GM23338 (cell line): ENCODE data around the gene FCHSD2. TPM values are rescaled to one million over a fixed set of nuclear protein-coding genes. Genes with fewer than 3 reads are reported as not detected.

Experiments
- ATAC-seq: fragments of 200-7000 bp; cut with Tn5 transposase; 3 replicates; pipeline ENCODE4 v1.9.1; 2020
- DNase-seq: peaks from one replicate; pipeline ENCODE4 v3.0.0-alpha.2; 2015; ENCODE audit warnings: low spot score
- H2AFZ ChIP-seq: fragments of 200-600 bp; sonication (generic); 2 replicates; pipeline ENCODE4 v1.8.0; 2016; ENCODE audit warnings: antibody characterized with exemption, mild to moderate bottlenecking, moderate library complexity
- H3F3A ChIP-seq: fragments of 200-600 bp; sonication (generic); replicated peaks from 2 replicates; pipeline ENCODE4 v1.8.0; 2017; ENCODE audit warnings: antibody characterized with exemption, mixed run types, low read depth
- H3K27ac ChIP-seq: fragments of 200-600 bp; sonication (generic); 2 replicates; pipeline ENCODE4 v1.6.1; 2016; ENCODE audit warnings: low read depth
- H3K27me3 ChIP-seq: fragments of 200-600 bp; sonication (generic); 2 replicates; pipeline ENCODE4 v1.8.0; 2016; ENCODE audit warnings: mild to moderate bottlenecking, mixed run types, moderate library complexity; ENCODE audit not compliant: insufficient read depth
- H3K36me3 ChIP-seq: fragments of 200-600 bp; sonication (generic); 2 replicates; pipeline ENCODE4 v1.8.0; 2016; ENCODE audit warnings: mild to moderate bottlenecking; ENCODE audit not compliant: insufficient read depth
- H3K4me1 ChIP-seq: fragments of 200-600 bp; sonication (generic); 2 replicates; pipeline ENCODE4 v1.8.0; 2016; ENCODE audit warnings: mild to moderate bottlenecking, moderate library complexity; ENCODE audit not compliant: insufficient read depth
- H3K4me2 ChIP-seq: fragments of 200-600 bp; sonication (generic); 2 replicates; pipeline ENCODE4 v1.7.1; 2017; ENCODE audit warnings: mixed run types
- H3K4me3 ChIP-seq: fragments of 200-600 bp; sonication (generic); 2 replicates; pipeline ENCODE4 v1.6.1; 2016; ENCODE audit warnings: mixed run types
- H3K79me2 ChIP-seq: fragments of 200-600 bp; sonication (generic); replicated peaks from 2 replicates; pipeline ENCODE4 v1.8.0; 2017; ENCODE audit warnings: mild to moderate bottlenecking; ENCODE audit not compliant: insufficient read depth
- H3K9me2 ChIP-seq: fragments of 200-600 bp; sonication (generic); 2 replicates; pipeline ENCODE4 v1.8.0; 2017; ENCODE audit not compliant: insufficient read depth
- H4K20me1 ChIP-seq: fragments of 200-600 bp; sonication (generic); replicated peaks from 2 replicates; pipeline ENCODE4 v1.8.0; 2017; ENCODE audit warnings: mild to moderate bottlenecking; ENCODE audit not compliant: insufficient read depth
- H3K27ac Mint-ChIP-seq: 2 replicates; pipeline ENCODE4 v1.8.0; 2020; ENCODE audit warnings: inconsistent platforms, mild to moderate bottlenecking, moderate library complexity, mixed read lengths
- H3K27me3 Mint-ChIP-seq: 3 replicates; pipeline ENCODE4 v1.8.0; 2022; ENCODE audit warnings: low read depth, mild to moderate bottlenecking, moderate library complexity, mixed read lengths, inconsistent platforms; ENCODE audit not compliant: insufficient read depth, poor library complexity
- H3K36me3 Mint-ChIP-seq: 3 replicates; pipeline ENCODE4 v1.8.0; 2021; ENCODE audit warnings: low read depth, mild to moderate bottlenecking, inconsistent platforms, moderate library complexity, mixed read lengths
- H3K4me1 Mint-ChIP-seq: 3 replicates; pipeline ENCODE4 v1.8.0; 2020; ENCODE audit warnings: mild to moderate bottlenecking, inconsistent platforms, mixed read lengths
- H3K4me3 Mint-ChIP-seq: 3 replicates; pipeline ENCODE4 v1.8.0; 2021; ENCODE audit warnings: moderate library complexity, mild to moderate bottlenecking, inconsistent platforms, mixed read lengths
- H3K9me3 Mint-ChIP-seq: 3 replicates; pipeline ENCODE4 v1.8.0; 2020; ENCODE audit warnings: moderate library complexity, mild to moderate bottlenecking, inconsistent platforms, mixed read lengths
- CREB1 ChIP-seq: fragments of 250-450 bp; sonication (Bioruptor Pico); IDR thresholded peaks from 2 replicates; pipeline ENCODE4 v1.5.0; 2020; ENCODE audit warnings: low read depth, mild to moderate bottlenecking, moderate library complexity
- ETS1 ChIP-seq: IDR thresholded peaks from 2 replicates; pipeline ENCODE4 v1.6.1; 2016; ENCODE audit warnings: antibody characterized with exemption
- EZH2 ChIP-seq: fragments of 200-600 bp; sonication (generic); IDR thresholded peaks from one replicate; pipeline ENCODE4 v1.8.0; 2017; ENCODE audit warnings: antibody characterized with exemption, mild to moderate bottlenecking, low read depth; ENCODE audit not compliant: unreplicated experiment
- NANOG ChIP-seq: IDR thresholded peaks from 2 replicates; pipeline ENCODE4 v1.6.1; 2016; ENCODE audit warnings: antibody characterized with exemption, borderline replicate concordance
- POLR2AphosphoS5 ChIP-seq: IDR thresholded peaks from 2 replicates; pipeline ENCODE4 v1.6.1; 2016; ENCODE audit warnings: antibody characterized with exemption, low read depth
- REST ChIP-seq: IDR thresholded peaks from one replicate; pipeline ENCODE4 v1.6.1; 2018; ENCODE audit warnings: antibody characterized with exemption; ENCODE audit not compliant: unreplicated experiment
- STAT1 ChIP-seq: IDR thresholded peaks from one replicate; pipeline ENCODE4 v1.6.1; 2016; ENCODE audit warnings: antibody characterized with exemption; ENCODE audit not compliant: unreplicated experiment
- ZNF114 ChIP-seq: fragments of 250-450 bp; sonication (Bioruptor Pico); IDR thresholded peaks from 2 replicates; pipeline ENCODE4 v1.5.0; 2020; ENCODE audit warnings: mild to moderate bottlenecking, moderate library complexity
- ZNF462 ChIP-seq: fragments of 250-450 bp; sonication (Bioruptor Pico); IDR thresholded peaks from 2 replicates; pipeline ENCODE4 v1.5.0; 2020; ENCODE audit warnings: mild to moderate bottlenecking, moderate library complexity
- polyA plus RNA-seq: library from polyadenylated mRNA; unstranded; fragments of >200 nt; fragmentation: Nextera tagmentation; extraction: Ambion mirVana; gene quantifications from 2 replicates; pipeline ENCODE4 v1.2.1, GENCODE V29; 2016
- total RNA-seq: library from RNA; depleted of rRNA; stranded (reverse); fragments of >200 nt; shearing (Covaris generic); gene quantifications from 2 replicates; pipeline ENCODE4 v1.2.3, GENCODE V29; 2014

The FCHSD2 gene
- total and polyA plus RNA-seq, 2 experiments from 2014 or later, result 3.6 to 5.2 TPM

- H3K27me3 ChIP-seq, result no peaks in the 10 kb centered on the region
- no peak for ATAC-seq
- no peaks in the 10 kb centered on the region for H4K20me1 ChIP-seq
- Mint-ChIP-seq H3K27ac (no peak overlapping the region), H3K36me3 (no peaks in the 10 kb centered on the region), H3K9me3 (no peaks in the 10 kb centered on the region), H3K27me3 (no peaks in the 10 kb centered on the region), H3K4me3 (no peak overlapping the region), H3K4me1 (peaks cover 17% of the 10 kb centered on the region)
- H3K4me1 ChIP-seq, result peaks cover 24% of the 10 kb centered on the region
- no peaks in the 10 kb centered on the region for H3K36me3 ChIP-seq
- H3K4me2 ChIP-seq, result no peak overlapping the region
- H2AFZ ChIP-seq, result no peak overlapping the region
- H3K79me2 ChIP-seq, result no peaks in the 10 kb centered on the region
- H3K4me3 ChIP-seq, result no peak overlapping the region
- H3K27ac ChIP-seq, result no peak overlapping the region
- no peaks in the 10 kb centered on the region for H3K9me2 ChIP-seq
- no peaks in the 10 kb centered on the region for H3F3A ChIP-seq
- no peak for TF ChIP-seq STAT1
- no peak for TF ChIP-seq ETS1
- TF ChIP-seq NANOG, result no peak
- TF ChIP-seq ZNF114 (CRISPR knock-in tag), result no peak
- no peak for DNase-seq
Measured at GRCh38 chr11:72900013-72900412, 242.1 kb downstream of the FCHSD2 start.

- DNase-seq (no peak), ATAC-seq (no peak)
- Mint-ChIP-seq H3K9me3 (no peaks in the 10 kb centered on the region), H3K27me3 (no peaks in the 10 kb centered on the region), H3K36me3 (no peaks in the 10 kb centered on the region), H3K4me1 (peaks cover 13% of the 10 kb centered on the region), H3K4me3 (no peak overlapping the region), H3K27ac (no peak overlapping the region)
- Histone ChIP-seq H2AFZ (no peak overlapping the region), H3K79me2 (no peaks in the 10 kb centered on the region), H3K27ac (no peak overlapping the region), H4K20me1 (no peaks in the 10 kb centered on the region), H3K9me2 (no peaks in the 10 kb centered on the region), H3K4me2 (no peak overlapping the region), H3K27me3 (no peaks in the 10 kb centered on the region), H3K36me3 (no peaks in the 10 kb centered on the region), H3F3A (no peaks in the 10 kb centered on the region), H3K4me3 (no peak overlapping the region), H3K4me1 (peaks cover 16% of the 10 kb centered on the region)
- no peak for TF ChIP-seq NANOG
- TF ChIP-seq STAT1, result no peak
- TF ChIP-seq EZH2, result no peak
- no peak for TF ChIP-seq ETS1
- no peak for TF ChIP-seq REST
- no peak for TF ChIP-seq CREB1
- no peak for TF ChIP-seq POLR2AphosphoS5
- TF ChIP-seq ZNF114 (CRISPR knock-in tag), result no peak
- TF ChIP-seq ZNF462 (CRISPR knock-in tag), result no peak
Measured at GRCh38 chr11:72899238-72899637, 242.9 kb downstream of the FCHSD2 start.
